Measurements from ENCODE around the gene CBARP.

CBARP gene, protein sequence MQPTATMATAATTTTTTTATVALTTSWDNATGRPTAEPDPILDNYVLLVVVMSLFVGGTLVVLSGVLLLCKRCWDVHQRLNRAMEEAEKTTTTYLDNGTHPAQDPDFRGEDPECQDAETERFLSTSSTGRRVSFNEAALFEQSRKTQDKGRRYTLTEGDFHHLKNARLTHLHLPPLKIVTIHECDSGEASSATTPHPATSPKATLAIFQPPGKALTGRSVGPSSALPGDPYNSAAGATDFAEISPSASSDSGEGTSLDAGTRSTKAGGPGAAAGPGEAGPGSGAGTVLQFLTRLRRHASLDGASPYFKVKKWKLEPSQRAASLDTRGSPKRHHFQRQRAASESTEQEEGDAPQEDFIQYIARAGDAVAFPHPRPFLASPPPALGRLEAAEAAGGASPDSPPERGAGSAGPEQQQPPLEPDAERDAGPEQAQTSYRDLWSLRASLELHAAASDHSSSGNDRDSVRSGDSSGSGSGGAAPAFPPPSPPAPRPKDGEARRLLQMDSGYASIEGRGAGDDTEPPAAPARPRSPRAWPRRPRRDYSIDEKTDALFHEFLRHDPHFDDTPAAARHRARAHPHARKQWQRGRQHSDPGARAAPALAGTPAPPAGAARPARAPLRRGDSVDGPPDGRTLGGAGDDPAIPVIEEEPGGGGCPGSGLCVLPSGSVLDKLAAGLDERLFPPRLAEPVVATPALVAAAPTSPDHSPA

DNA sequence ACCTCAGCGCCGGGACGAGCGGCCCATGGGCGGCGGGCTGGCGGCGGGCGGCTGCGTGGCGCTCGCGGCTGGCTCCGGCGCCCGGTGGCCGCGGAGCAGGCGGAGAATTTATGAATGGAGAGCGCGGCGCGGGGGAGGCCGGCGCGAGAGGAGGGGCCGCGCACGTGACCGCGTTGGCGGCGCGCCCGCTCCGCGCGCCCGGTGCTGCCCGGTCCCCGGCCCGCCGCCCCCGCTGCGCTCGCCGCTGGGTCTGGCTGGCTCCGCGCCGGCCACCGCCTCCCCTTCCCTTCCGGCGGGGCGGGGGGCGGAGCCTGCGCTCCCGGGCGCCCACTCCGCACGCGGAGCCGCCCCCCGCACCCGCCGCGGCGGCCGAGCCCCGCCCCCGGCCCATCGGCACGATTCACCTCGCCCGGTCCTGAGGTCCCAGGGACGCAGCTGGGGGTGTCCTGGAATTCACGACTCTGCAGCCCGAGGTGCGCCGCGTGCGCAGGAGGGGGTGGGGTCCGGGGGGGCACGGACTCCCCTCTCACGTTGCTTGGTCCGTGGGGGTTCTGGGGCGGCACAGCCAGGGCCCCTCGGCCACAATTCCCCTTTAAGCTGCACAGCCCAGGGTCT is at the start of gene CBARP:
Gene CBARP (minus strand): TSS at position 252 of the 615 bp plus-strand sequence. CDS start 1,905 bp downstream, outside the sequence.
- FAIRE-seq (no peak), DNase-seq (ENCODE audit: low spot score) (no peak)

DNA sequence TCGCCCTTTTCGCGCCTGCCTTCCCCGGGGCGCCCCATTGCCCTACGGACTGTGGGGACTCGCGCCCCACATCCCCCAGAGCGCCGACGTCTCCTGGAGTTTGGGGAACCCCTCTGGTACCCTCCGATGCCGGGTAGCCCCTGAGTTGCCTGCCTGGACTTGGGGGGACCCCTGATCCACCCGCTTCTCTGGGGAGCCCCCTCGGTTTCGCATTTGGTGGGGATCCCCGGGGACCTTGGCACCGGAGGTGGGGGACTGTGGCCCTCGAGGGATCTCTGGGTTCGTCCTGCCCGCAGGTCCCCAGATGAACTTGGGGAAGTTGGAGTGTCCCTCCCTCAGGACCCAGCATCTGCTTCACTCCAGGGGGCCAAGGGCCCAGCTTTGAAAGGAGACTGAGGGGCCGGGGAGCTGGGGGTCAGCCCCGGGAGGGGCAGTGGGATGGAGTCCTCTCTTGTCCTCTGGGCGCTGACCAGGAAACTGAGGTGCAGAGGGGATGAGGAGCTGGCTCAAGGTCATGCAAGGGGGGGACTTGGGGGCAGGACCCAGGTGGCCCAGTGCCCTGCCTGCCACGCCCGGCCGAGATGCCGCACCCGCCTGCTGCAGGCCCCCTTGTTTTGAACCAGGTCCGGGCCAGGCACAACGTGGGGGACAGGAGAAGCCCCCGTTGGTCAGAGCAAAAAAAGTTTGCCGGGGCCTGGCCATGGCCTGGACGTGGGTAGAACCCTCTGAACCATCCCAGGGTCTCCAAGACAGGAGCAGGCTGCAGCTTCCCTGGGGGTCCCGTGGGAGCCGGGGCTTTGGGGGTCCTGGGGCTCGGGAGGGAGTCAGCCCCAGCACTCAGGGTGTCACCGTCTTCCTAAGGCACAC is 48.9 kb upstream of the CBARP start:
- no peak for FAIRE-seq

DNA sequence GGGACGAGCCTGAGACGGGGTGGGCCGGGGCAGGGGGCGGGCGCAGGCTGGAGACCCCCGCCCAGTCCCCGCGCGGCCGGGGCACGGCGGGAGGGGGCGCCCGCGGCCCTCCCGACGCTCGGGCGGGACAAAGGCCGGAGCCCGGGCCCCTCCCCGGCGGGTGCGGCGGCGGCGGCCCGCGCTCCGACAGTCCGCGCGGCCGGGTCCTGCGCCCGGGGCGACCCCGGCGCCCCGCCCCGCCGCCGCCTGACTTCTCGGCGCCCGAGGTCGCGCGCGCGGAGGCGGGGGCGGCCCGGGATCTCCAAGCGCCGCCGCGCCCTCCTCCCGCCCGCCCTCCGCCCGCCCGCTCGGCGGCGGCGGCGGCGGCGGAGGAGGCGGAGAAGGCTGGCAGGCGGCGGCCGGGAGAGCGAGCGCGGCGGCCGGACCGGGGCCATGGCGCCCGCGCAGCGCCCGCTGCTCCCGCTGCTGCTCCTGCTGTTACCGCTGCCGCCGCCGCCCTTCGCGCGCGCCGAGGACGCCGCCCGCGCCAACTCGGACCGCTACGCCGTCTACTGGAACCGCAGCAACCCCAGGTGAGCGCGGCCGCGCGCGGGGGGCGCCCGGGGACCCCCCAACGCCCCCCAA is 48.0 kb upstream of the CBARP start, which contains the start of gene EFNA2:
Gene EFNA2 (plus strand): TSS at position 137 of the 624 bp plus-strand sequence. CDS start 296 bp downstream, at position 433.
- no peak for FAIRE-seq
- no peak for DNase-seq (ENCODE audit: low spot score)

More for the DNA sequence above, 48.9 kb upstream of the CBARP start:
- no peak for DNase-seq (ENCODE audit: low spot score)

DNA sequence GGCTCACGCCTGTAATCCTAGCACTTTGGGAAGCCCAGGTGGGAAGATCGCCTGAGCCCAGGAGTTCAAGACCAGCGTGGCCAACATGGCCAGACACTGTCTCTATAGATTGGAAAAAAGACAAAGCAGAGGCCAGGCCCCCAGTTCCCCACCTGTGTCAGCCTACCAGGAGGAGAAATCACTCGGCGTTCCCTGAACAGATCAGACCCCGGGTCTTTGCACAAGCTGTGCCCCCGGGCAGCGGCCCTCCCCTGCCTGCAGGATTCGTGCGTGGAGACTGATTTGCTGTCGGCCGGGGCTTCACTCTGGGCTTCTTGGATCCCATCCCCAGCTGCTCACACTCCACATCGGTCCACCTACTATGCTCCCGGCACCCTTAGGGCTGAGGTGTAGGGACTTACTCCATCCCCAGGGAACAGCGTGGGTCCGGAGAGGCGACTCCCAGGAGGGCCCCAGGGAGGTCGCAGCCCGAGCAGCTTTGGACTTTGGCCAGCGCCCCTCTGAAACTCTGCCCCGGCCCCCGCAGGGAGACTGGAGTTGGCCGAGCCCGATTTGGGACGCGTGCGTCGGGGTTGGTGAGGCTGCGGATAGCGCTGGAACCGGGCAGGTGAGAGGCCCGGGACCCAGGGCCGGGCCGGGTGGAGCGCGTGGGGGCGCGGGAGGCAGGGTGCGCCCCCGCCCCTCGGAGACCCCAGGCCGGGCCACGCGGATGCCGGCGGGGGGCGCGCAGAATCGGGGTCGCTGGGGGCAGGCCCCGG is 47.4 kb upstream of the CBARP start:
- FAIRE-seq (no peak), DNase-seq (ENCODE audit: low spot score) (no peak)

- FAIRE-seq (no peak), DNase-seq (ENCODE audit: low spot score) (no peak)
Measured at GRCh38 chr19:1284293-1284978, 46.6 kb upstream of the CBARP start.

GRCh38 chr19:1283917-1284292 is 46.1 kb upstream of the CBARP start:
- no peak for FAIRE-seq
- no peak for DNase-seq (ENCODE audit: low spot score)

GRCh38 chr19:1283207-1283916 is 45.6 kb upstream of the CBARP start:
- FAIRE-seq (no peak), DNase-seq (ENCODE audit: low spot score) (no peak)

- no peak for FAIRE-seq
- no peak for DNase-seq (ENCODE audit: low spot score)
Measured at GRCh38 chr19:1282588-1283206, 44.9 kb upstream of the CBARP start.

GRCh38 chr19:1281569-1282287 is 43.9 kb upstream of the CBARP start:
- no peak for FAIRE-seq
- no peak for DNase-seq (ENCODE audit: low spot score)

DNA sequence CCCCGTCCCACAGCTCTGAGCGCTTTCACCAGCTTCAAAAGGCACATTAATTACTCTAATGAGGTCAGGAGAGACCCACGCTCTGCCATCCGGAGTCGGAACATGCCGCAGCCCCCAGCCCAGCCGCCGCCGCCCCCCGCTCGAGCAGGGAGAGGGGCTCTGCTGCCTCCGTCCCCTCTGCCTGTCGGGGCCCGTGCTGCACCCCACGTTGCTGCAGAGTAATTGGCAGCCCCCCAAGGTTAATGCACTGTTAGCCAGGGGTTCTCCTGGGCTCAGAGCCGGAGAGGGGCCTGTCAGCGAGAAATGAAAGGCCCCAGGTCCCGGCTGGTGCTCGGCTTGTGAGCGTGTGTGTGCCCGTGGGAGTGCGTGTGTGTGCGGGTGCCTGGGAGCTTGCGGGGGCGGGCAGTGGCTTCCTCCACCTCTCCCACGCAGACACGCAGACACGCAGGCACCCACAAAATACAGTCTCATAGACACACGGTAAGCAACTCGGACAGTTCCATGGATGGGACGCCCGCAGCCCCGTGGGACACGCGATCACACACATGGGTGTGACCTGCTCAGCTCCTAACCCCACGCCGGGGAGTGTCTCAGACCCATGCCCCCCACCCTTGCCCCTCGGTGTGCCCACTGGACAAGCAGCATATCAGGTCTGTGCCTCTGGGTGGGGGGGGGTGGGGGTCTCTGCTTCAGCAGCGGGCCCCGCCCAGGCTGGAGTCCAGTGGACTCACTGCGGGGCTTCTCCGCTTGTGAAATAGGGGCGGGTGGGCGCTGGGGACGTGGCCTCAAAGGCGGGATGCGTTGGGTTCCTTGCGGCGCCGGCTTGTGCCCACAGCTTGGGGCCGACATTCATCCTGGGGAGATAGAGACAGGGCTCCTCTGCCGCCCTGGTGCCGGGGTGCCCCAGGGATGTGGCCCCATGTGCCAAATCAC is 43.1 kb upstream of the CBARP start:
- FAIRE-seq (no peak), DNase-seq (ENCODE audit: low spot score) (no peak)

GRCh38 chr19:1279782-1280341 is 42.1 kb upstream of the CBARP start:
- DNase-seq (ENCODE audit: low spot score) (peak; percentile 73), FAIRE-seq (no peak)

GRCh38 chr19:1278713-1279660 is 41.2 kb upstream of the CBARP start:
- no peak for FAIRE-seq
- DNase-seq (ENCODE audit: low spot score) = no peak

- FAIRE-seq (no peak), DNase-seq (ENCODE audit: low spot score) (no peak)
Measured at GRCh38 chr19:1278074-1278473, 40.3 kb upstream of the CBARP start.

- FAIRE-seq = no peak
Measured at GRCh38 chr19:1277061-1277460, 39.3 kb upstream of the CBARP start.

GRCh38 chr19:1276628-1277022 is 38.8 kb upstream of the CBARP start:
- no peak for DNase-seq (ENCODE audit: low spot score)
- no peak for FAIRE-seq

More at GRCh38 chr19:1277061-1277460, 39.3 kb upstream of the CBARP start:
- no peak for DNase-seq (ENCODE audit: low spot score)

All from RCC 7860 (cell line).